H4 (cell line): Measurements from ENCODE around the gene TRAPPC2L. TPM values are rescaled to one million over a fixed set of nuclear protein-coding genes. Genes with fewer than 3 reads are reported as not detected.
"Not testable (repeated sequence)": the region's sequence is repeated elsewhere in the genome, so short reads cannot be mapped to it uniquely, and the experiment has no call there.

ENCODE experiments used
- DNase-seq: peaks from one replicate; pipeline ENCODE4 v3.0.0-alpha.2; 2015; ENCODE audit warnings: low spot score
- total RNA-seq: library from RNA; depleted of rRNA; stranded (reverse); fragments of >200 nt; shearing (Covaris generic); gene quantifications from 2 replicates; pipeline ENCODE4 v1.2.3, GENCODE V29; 2014

The TRAPPC2L gene
- total RNA-seq, 1 experiment from 2014 or later: 50.7 TPM

GRCh38 chr16:88818575-88818874 lies 38.4 kb upstream of the TRAPPC2L start:
- no peak for DNase-seq

- DNase-seq: no peak
Measured at GRCh38 chr16:88819126-88819525, 37.8 kb upstream of the TRAPPC2L start.

- DNase-seq: no peak
Measured at GRCh38 chr16:88820385-88821025, 36.4 kb upstream of the TRAPPC2L start.

GRCh38 chr16:88821168-88821850 lies 35.6 kb upstream of the TRAPPC2L start:
- DNase-seq: no peak

- DNase-seq: no peak
Measured at GRCh38 chr16:88822281-88823040, 34.5 kb upstream of the TRAPPC2L start.

- not testable (repeated sequence) for DNase-seq
Measured at GRCh38 chr16:88823646-88824045, 33.3 kb upstream of the TRAPPC2L start.

- DNase-seq: no peak
Measured at GRCh38 chr16:88824256-88825077, 32.5 kb upstream of the TRAPPC2L start.

GRCh38 chr16:88825146-88825545 lies 31.8 kb upstream of the TRAPPC2L start:
- DNase-seq: no peak

GRCh38 chr16:88826070-88826840 lies 30.7 kb upstream of the TRAPPC2L start:
- DNase-seq: no peak

GRCh38 chr16:88827727-88828126 lies 29.2 kb upstream of the TRAPPC2L start:
- no peak for DNase-seq

- DNase-seq: no peak
Measured at GRCh38 chr16:88828711-88829110, 28.2 kb upstream of the TRAPPC2L start.

- DNase-seq: no peak
Measured at GRCh38 chr16:88830258-88830657, 26.7 kb upstream of the TRAPPC2L start.

- no peak for DNase-seq
Measured at GRCh38 chr16:88830783-88831182, 26.1 kb upstream of the TRAPPC2L start.

- no peak for DNase-seq
Measured at GRCh38 chr16:88831838-88832237, 25.1 kb upstream of the TRAPPC2L start.

GRCh38 chr16:88833086-88833485 lies 23.8 kb upstream of the TRAPPC2L start:
- DNase-seq: no peak

- no peak for DNase-seq
Measured at GRCh38 chr16:88834670-88835069, 22.3 kb upstream of the TRAPPC2L start.

GRCh38 chr16:88835383-88835782 lies 21.5 kb upstream of the TRAPPC2L start:
- DNase-seq: no peak

GRCh38 chr16:88835818-88836217 lies 21.1 kb upstream of the TRAPPC2L start:
- DNase-seq: no peak

- no peak for DNase-seq
Measured at GRCh38 chr16:88836791-88837190, 20.1 kb upstream of the TRAPPC2L start.

- DNase-seq: no peak
Measured at GRCh38 chr16:88837806-88838205, 19.1 kb upstream of the TRAPPC2L start.

- no peak for DNase-seq
Measured at GRCh38 chr16:88838566-88838965, 18.4 kb upstream of the TRAPPC2L start.
